ENCODE results near the gene MGMT. TPM values are rescaled to one million over a fixed set of nuclear protein-coding genes. Genes with fewer than 3 reads are reported as not detected.

The MGMT gene
- total RNA-seq, 2 donors from 2014 or later = 28.6 to 33.7 TPM

DNA sequence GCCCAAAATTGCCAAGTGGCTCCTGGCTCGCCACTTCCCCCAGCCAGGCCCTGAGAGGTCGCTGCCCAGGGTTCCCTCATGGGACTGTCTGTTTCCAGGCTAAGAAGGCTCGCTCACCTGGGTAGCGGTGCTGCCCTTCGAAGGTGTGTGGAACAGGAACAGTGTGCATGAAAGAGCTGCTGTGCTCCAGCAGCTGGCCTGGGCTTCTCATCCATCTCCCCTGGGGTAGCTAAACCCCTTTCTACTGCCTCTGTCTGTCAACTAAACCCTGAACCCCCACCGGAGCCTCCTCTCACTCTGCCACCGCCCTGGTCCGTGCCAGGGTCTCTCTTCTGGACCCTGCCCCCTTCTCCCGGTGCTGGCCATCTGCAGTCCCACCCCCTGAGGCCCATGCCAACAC, 344.2 kb downstream of the MGMT start:
- Mint-ChIP-seq H3K9me3 (peaks cover 10% of the 10 kb centered on the region), H3K4me1 (peaks cover 17% of the 10 kb centered on the region), H3K27ac (no peak overlapping the region), H3K27me3 (ENCODE audit: insufficient read depth) (peaks cover 9% of the 10 kb centered on the region), H3K36me3 (ENCODE audit: low read depth) (peaks cover 3% of the 10 kb centered on the region), H3K4me3 (no peak overlapping the region)
- DNase-seq = no peak
- no peak overlapping the region for H3K27ac ChIP-seq (ENCODE audit: low read depth, low read length)
- H3K9me3 ChIP-seq (ENCODE audit: control insufficient read depth, low read length) = peaks cover 5% of the 10 kb centered on the region
- TF ChIP-seq, protein P1, sequence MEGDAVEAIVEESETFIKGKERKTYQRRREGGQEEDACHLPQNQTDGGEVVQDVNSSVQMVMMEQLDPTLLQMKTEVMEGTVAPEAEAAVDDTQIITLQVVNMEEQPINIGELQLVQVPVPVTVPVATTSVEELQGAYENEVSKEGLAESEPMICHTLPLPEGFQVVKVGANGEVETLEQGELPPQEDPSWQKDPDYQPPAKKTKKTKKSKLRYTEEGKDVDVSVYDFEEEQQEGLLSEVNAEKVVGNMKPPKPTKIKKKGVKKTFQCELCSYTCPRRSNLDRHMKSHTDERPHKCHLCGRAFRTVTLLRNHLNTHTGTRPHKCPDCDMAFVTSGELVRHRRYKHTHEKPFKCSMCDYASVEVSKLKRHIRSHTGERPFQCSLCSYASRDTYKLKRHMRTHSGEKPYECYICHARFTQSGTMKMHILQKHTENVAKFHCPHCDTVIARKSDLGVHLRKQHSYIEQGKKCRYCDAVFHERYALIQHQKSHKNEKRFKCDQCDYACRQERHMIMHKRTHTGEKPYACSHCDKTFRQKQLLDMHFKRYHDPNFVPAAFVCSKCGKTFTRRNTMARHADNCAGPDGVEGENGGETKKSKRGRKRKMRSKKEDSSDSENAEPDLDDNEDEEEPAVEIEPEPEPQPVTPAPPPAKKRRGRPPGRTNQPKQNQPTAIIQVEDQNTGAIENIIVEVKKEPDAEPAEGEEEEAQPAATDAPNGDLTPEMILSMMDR (conservative IDR thresholded peaks at IDR 0.05) = no peak
- H3K27me3 ChIP-seq (ENCODE audit: control insufficient read depth, insufficient read depth, low read length, poor library complexity, severe bottlenecking) = no peaks in the 10 kb centered on the region
- H3K4me1 ChIP-seq (ENCODE audit: control insufficient read depth, insufficient read depth, low read length) = peaks cover 3% of the 10 kb centered on the region
- no peak overlapping the region for H3K4me3 ChIP-seq (ENCODE audit: low read length)
- H3K36me3 ChIP-seq (ENCODE audit: control insufficient read depth, insufficient read depth, low read length) = no peaks in the 10 kb centered on the region
- no peak overlapping the region for H3K9ac ChIP-seq (ENCODE audit: extremely low read depth, low read length, poor library complexity, severe bottlenecking)
- 91 to 94% methylated on average over 7 to 9 of the region's 9 CpGs for WGBS, 2 experiments (ENCODE audit: insufficient coverage in 1 of 2, insufficient read length in 1 of 2)

DNA sequence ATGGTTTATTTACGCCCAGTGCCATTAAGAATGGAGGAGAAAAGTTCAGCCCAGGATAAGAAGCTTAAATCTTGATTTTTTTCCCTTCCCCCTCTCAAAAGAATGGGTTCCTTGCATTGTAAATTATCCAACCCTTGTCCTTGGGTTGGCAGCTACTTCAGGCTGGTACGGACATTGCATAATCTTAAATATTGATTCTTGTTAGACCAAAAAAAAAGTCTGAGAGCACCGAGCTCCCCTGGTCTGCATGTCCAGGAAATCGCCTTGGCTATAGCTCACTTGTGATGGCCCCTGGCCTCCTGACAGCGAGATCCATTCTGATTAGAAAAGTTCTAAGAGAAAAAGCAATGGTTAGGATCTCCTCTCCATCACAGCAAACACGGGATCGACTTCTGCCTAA, 345.4 kb downstream of the MGMT start:
- no peak overlapping the region for H3K4me3 Mint-ChIP-seq
- H3K9me3 Mint-ChIP-seq = peaks cover 11% of the 10 kb centered on the region
- peaks cover 17% of the 10 kb centered on the region for H3K4me1 Mint-ChIP-seq
- no peaks in the 10 kb centered on the region for H3K36me3 ChIP-seq (ENCODE audit: control insufficient read depth, insufficient read depth, low read length)
- peaks cover 3% of the 10 kb centered on the region for H3K4me1 ChIP-seq (ENCODE audit: control insufficient read depth, insufficient read depth, low read length)
- H3K36me3 Mint-ChIP-seq (ENCODE audit: low read depth) = peaks cover 3% of the 10 kb centered on the region
- no peak overlapping the region for H3K4me3 ChIP-seq (ENCODE audit: low read length)
- peaks cover 5% of the 10 kb centered on the region for H3K27me3 Mint-ChIP-seq (ENCODE audit: insufficient read depth)
- H3K27ac Mint-ChIP-seq = no peak overlapping the region
- DNase-seq = no peak
- no peak overlapping the region for H3K27ac ChIP-seq (ENCODE audit: low read depth, low read length)
- 91 to 95% methylated on average over 4 to 7 of the region's 7 CpGs for WGBS, 2 experiments (ENCODE audit: insufficient coverage in 1 of 2, insufficient read length in 1 of 2)
- TF ChIP-seq, protein P1 (conservative IDR thresholded peaks at IDR 0.05) = no peak
- H3K9me3 ChIP-seq (ENCODE audit: control insufficient read depth, low read length) = peaks cover 5% of the 10 kb centered on the region
- H3K9ac ChIP-seq (ENCODE audit: extremely low read depth, low read length, poor library complexity, severe bottlenecking) = no peak overlapping the region
- no peaks in the 10 kb centered on the region for H3K27me3 ChIP-seq (ENCODE audit: control insufficient read depth, insufficient read depth, low read length, poor library complexity, severe bottlenecking)

DNA sequence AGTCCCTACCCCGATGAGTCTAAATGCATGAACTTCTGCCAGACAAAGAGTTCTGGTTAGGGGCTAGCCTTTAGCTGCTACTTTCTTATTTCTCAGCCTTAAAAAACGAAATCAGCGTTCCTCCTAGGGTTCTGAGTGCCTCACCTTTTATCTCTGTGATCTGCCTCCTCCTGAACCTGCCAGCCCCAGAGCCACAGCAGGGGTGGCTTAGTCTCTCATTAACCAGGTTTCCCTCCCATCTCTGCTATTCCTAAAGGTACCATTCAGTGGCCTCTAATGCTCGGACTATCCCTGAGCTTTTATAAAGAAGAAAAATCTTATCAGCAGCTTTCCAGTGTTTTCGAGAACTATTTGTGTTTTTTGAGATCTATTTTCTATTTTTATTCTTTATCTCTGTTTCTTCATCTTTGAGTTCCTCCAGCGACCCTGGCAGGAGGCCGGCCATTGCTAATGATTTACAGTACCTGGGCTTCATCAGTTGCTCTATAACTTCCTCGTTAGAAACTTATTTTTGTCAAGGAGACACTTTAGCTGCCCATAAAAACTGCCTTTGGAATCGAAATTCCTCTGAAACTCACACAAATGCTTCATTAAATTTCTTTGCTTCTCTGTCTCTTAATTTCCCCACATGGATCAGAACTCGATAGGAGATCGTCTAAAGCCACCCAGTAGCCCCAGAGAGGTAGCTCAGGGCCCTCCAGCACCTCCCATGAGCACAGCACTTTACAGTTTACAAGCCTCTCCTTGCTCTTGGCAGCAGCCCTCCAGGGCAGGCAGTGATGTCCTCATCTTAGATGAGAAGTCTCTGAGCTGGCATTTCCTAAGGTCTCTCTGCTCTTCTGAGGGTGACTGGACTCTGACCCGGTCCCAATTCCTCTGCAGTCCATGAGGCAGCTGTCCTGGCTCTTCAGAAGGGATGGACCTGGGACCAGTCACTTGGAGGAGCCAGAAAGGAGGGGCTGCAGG, 347.9 kb downstream of the MGMT start:
- 86 to 88% methylated on average over 9 to 11 of the region's 12 CpGs for WGBS, 2 experiments (ENCODE audit: insufficient coverage in 1 of 2, insufficient read length in 1 of 2)
- H3K9ac ChIP-seq (ENCODE audit: extremely low read depth, low read length, poor library complexity, severe bottlenecking) = no peak overlapping the region

More for the DNA sequence above, 347.9 kb downstream of the MGMT start:
- Mint-ChIP-seq H3K36me3 (ENCODE audit: low read depth) (peaks cover 17% of the 10 kb centered on the region), H3K27ac (no peak overlapping the region), H3K27me3 (ENCODE audit: insufficient read depth) (peaks cover 5% of the 10 kb centered on the region), H3K4me1 (peaks cover 12% of the 10 kb centered on the region), H3K9me3 (peaks cover 33% of the 10 kb centered on the region), H3K4me3 (no peak overlapping the region)
- H3K9me3 ChIP-seq (ENCODE audit: control insufficient read depth, low read length) = peaks cover 5% of the 10 kb centered on the region
- H3K4me1 ChIP-seq (ENCODE audit: control insufficient read depth, insufficient read depth, low read length) = peaks cover 3% of the 10 kb centered on the region
- TF ChIP-seq, protein P1 (conservative IDR thresholded peaks at IDR 0.05) = no peak
- H3K4me3 ChIP-seq (ENCODE audit: low read length) = no peak overlapping the region
- no peaks in the 10 kb centered on the region for H3K36me3 ChIP-seq (ENCODE audit: control insufficient read depth, insufficient read depth, low read length)
- no peaks in the 10 kb centered on the region for H3K27me3 ChIP-seq (ENCODE audit: control insufficient read depth, insufficient read depth, low read length, poor library complexity, severe bottlenecking)
- no peak for DNase-seq
- no peak overlapping the region for H3K27ac ChIP-seq (ENCODE audit: low read depth, low read length)

Data from endodermal cell (in vitro differentiated cells).